Gastrocnemius medialis (tissue), 4 donors: ENCODE results near the gene MED13.

Experiments
- CTCF ChIP-seq, 5 experiments: fragments of 450-650 bp in 3 of 5; fragments of 200-600 bp in 2 of 5; sonication (generic) in 2 of 5; IDR thresholded peaks in 4 of 5; conservative IDR thresholded peaks in 1 of 5; 1 replicate in 4 of 5; 2 replicates in 1 of 5; pipeline ENCODE4 v1.5.1; 2016 to 2019; ENCODE audit warnings: antibody characterized with exemption in 5 of 5, mild to moderate bottlenecking in 3 of 5, moderate library complexity in 3 of 5
- POLR2A ChIP-seq, 2 donors: fragments of 450-650 bp; IDR thresholded peaks; one replicate each; pipeline ENCODE4 v1.6.1; 2017; ENCODE audit warnings: antibody characterized with exemption in 2 of 2, mild to moderate bottlenecking in 2 of 2, moderate library complexity in 2 of 2

- TF ChIP-seq CTCF (IDR thresholded peaks at IDR 0.05 in 4 of 5, conservative IDR thresholded peaks at IDR 0.05 in 1 of 5) (no peak), POLR2A (IDR thresholded peaks at IDR 0.05) (no peak)
These were observed 167.4 kb downstream of the MED13 start for GRCh38 chr17:61897548-61898180.
